ENCODE data around the gene ATPAF1.
"Not testable (repeated sequence)": the region's sequence is repeated elsewhere in the genome, so short reads cannot be mapped to it uniquely, and the experiment has no call there.

Gene ATPAF1

DNA sequence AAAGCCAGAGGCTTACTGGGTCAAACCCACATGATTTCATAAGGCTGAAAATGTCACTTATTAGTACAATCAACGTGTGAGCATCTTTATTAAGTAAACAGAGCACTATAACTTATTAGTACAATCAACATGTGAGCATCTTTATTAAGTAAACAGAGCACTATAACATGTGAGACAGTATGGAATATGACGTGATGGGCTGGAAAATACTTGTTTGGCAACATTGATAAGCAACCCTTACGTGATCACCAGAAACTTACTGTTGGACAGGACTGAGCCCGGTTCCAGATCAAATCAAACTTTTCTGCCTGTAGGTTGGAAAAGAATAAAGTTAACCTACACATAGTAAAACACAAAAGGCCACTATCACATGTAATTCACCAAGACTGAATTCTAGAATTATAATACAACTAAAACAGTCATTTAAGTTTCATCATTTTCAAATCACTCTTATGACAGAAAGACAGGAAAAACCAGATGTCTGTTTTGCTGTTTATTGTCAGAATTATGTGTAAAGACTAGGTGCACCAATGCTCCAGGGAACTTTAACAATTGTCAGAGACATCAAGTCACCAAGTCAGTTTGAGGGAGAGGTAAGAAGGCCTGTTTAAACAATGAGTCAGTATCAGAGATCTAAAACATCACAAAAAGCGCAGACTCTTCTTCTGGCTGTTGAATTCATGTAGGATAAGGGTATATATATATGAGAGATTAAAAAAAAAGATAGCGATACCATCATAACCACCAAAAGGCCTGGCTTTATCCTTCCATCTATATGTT is 15.7 kb downstream of the ATPAF1 start:
- peaks cover 24% of the 10 kb centered on the region for H3K4me1 ChIP-seq (ENCODE audit: insufficient read depth, low read length, poor library complexity, severe bottlenecking)
- no peaks in the 10 kb centered on the region for H3K27me3 ChIP-seq (ENCODE audit: insufficient read depth, low read length, poor library complexity, severe bottlenecking)
- no peak overlapping the region for H2AFZ ChIP-seq (ENCODE audit: low read length)
- peak overlapping the region; percentile 12 for H3K9ac ChIP-seq (ENCODE audit: low read depth, low read length, poor library complexity, severe bottlenecking)
- no peaks in the 10 kb centered on the region for H4K20me1 ChIP-seq (ENCODE audit: insufficient read depth, low read length, poor library complexity, severe bottlenecking)
- H3K9me2 ChIP-seq (replicated peaks; ENCODE audit: low read depth, low read length) = no peaks in the 10 kb centered on the region
- peak overlapping the region; percentile 17 for H3K4me3 ChIP-seq (ENCODE audit: low read length, poor library complexity, severe bottlenecking)
- peaks cover 14% of the 10 kb centered on the region for H3K36me3 ChIP-seq (ENCODE audit: insufficient read depth, low read length)
- H3K9me3 ChIP-seq (ENCODE audit: insufficient read depth, low read depth, low read length) = peaks cover 5% of the 10 kb centered on the region; the same call in 1 of the 2 replicates
- H3F3A ChIP-seq (ENCODE audit: low read depth) = peaks cover 20% of the 10 kb centered on the region
- TF ChIP-seq, protein P1, sequence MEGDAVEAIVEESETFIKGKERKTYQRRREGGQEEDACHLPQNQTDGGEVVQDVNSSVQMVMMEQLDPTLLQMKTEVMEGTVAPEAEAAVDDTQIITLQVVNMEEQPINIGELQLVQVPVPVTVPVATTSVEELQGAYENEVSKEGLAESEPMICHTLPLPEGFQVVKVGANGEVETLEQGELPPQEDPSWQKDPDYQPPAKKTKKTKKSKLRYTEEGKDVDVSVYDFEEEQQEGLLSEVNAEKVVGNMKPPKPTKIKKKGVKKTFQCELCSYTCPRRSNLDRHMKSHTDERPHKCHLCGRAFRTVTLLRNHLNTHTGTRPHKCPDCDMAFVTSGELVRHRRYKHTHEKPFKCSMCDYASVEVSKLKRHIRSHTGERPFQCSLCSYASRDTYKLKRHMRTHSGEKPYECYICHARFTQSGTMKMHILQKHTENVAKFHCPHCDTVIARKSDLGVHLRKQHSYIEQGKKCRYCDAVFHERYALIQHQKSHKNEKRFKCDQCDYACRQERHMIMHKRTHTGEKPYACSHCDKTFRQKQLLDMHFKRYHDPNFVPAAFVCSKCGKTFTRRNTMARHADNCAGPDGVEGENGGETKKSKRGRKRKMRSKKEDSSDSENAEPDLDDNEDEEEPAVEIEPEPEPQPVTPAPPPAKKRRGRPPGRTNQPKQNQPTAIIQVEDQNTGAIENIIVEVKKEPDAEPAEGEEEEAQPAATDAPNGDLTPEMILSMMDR (conservative IDR thresholded peaks at IDR 0.05; ENCODE audit: low read length) = no peak
- TF ChIP-seq EZH2phosphoT487 (IDR thresholded peaks at IDR 0.05; ENCODE audit: borderline replicate concordance) = no peak
- no peaks in the 10 kb centered on the region for H3K79me2 ChIP-seq (ENCODE audit: insufficient read depth, low read length)
- H3K4me2 ChIP-seq (ENCODE audit: low read depth, low read length, poor library complexity, severe bottlenecking) = peak overlapping the region; percentile 76

DNA sequence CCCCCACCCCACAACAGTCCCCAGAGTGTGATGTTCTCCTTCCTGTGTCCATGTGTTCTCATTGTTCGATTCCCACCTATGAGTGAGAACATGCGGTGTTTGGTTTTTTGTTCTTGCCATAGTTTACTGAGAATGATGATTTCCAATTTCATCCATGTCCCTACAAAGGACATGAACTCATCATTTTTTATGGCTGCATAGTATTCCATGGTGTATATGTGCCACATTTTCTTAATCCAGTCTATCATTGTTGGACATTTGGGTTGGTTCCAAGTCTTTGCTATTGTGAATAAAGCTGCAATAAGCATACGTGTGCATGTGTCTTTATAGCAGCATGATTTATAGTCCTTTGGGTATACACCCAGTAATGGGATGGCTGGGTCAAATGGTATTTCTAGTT is 17.0 kb downstream of the ATPAF1 start:
- not testable (repeated sequence) for H3K4me2 ChIP-seq (ENCODE audit: low read depth, low read length, poor library complexity, severe bottlenecking); H3K9ac ChIP-seq (ENCODE audit: low read depth, low read length, poor library complexity, severe bottlenecking); H3K9me3 ChIP-seq (ENCODE audit: insufficient read depth, low read depth, low read length); H3K36me3 ChIP-seq (ENCODE audit: insufficient read depth, low read length); H3K27me3 ChIP-seq (ENCODE audit: insufficient read depth, low read length, poor library complexity, severe bottlenecking); H3K79me2 ChIP-seq (ENCODE audit: insufficient read depth, low read length); H3K9me2 ChIP-seq (replicated peaks; ENCODE audit: low read depth, low read length); H3K4me3 ChIP-seq (ENCODE audit: low read length, poor library complexity, severe bottlenecking); H4K20me1 ChIP-seq (ENCODE audit: insufficient read depth, low read length, poor library complexity, severe bottlenecking); H2AFZ ChIP-seq (ENCODE audit: low read length)
- peaks cover 20% of the 10 kb centered on the region for H3F3A ChIP-seq (ENCODE audit: low read depth)
- peaks cover 24% of the 10 kb centered on the region for H3K4me1 ChIP-seq (ENCODE audit: insufficient read depth, low read length, poor library complexity, severe bottlenecking)

DNA sequence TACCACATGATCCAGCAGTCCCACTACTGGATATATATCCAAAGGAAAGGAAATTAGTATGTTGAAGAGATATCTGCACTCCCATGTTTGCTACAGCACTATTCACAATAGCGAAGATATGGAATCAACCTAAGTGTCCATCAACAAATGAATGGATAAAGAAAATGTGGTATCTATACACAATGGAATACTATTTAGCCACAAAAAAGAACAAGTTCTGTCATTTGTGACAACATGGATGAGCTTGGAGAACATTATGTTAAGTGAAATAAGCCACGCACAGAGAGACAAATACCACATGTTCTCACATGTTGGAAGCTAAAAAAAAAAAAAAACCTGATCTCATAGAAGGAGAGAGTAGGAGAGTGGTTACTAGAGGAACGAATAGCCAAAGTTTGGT is 17.7 kb downstream of the ATPAF1 start:
- H3K4me2 ChIP-seq (ENCODE audit: low read depth, low read length, poor library complexity, severe bottlenecking) = no peak overlapping the region
- no peak for TF ChIP-seq EZH2phosphoT487 (IDR thresholded peaks at IDR 0.05; ENCODE audit: borderline replicate concordance)
- peaks cover 9% of the 10 kb centered on the region for H3K36me3 ChIP-seq (ENCODE audit: insufficient read depth, low read length)

DNA sequence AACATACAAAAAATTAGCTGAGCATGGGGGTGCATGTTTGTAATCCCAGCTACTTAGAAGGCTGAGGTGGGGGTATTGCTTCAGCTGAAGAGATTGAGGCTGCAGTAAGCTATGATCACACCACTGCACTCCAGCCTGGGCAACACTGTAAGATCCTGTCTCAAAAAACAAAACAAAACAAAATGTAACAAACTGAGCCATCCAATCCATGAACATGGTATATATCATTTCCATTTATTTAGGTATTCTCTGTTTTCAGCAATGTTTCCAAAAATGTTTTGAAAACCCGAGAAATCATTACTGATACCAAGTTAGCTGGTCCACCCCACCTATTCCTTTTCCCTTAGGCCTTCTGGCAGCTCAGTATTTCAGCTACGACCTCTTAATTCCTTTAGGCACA is 18.4 kb downstream of the ATPAF1 start:
- H3K79me2 ChIP-seq (ENCODE audit: insufficient read depth, low read length) = no peaks in the 10 kb centered on the region
- H3K4me1 ChIP-seq (ENCODE audit: insufficient read depth, low read length, poor library complexity, severe bottlenecking) = peaks cover 24% of the 10 kb centered on the region
- no peak for TF ChIP-seq EZH2phosphoT487 (IDR thresholded peaks at IDR 0.05; ENCODE audit: borderline replicate concordance)
- TF ChIP-seq, protein P1 (conservative IDR thresholded peaks at IDR 0.05; ENCODE audit: low read length) = no peak
- H3K9ac ChIP-seq (ENCODE audit: low read depth, low read length, poor library complexity, severe bottlenecking) = no peak overlapping the region
- H4K20me1 ChIP-seq (ENCODE audit: insufficient read depth, low read length, poor library complexity, severe bottlenecking) = no peaks in the 10 kb centered on the region
- H2AFZ ChIP-seq (ENCODE audit: low read length) = no peak overlapping the region
- peaks cover 20% of the 10 kb centered on the region for H3F3A ChIP-seq (ENCODE audit: low read depth)
- H3K9me2 ChIP-seq (replicated peaks; ENCODE audit: low read depth, low read length) = no peaks in the 10 kb centered on the region
- H3K36me3 ChIP-seq (ENCODE audit: insufficient read depth, low read length) = peaks cover 9% of the 10 kb centered on the region
- H3K9me3 ChIP-seq (ENCODE audit: insufficient read depth, low read depth, low read length) = peaks cover 5% of the 10 kb centered on the region; the same call in 1 of the 2 replicates
- H3K27me3 ChIP-seq (ENCODE audit: insufficient read depth, low read length, poor library complexity, severe bottlenecking) = no peaks in the 10 kb centered on the region
- no peak overlapping the region for H3K4me3 ChIP-seq (ENCODE audit: low read length, poor library complexity, severe bottlenecking)
- H3K4me2 ChIP-seq (ENCODE audit: low read depth, low read length, poor library complexity, severe bottlenecking) = no peak overlapping the region

More for the DNA sequence above, 17.7 kb downstream of the ATPAF1 start:
- no peaks in the 10 kb centered on the region for H3K27me3 ChIP-seq (ENCODE audit: insufficient read depth, low read length, poor library complexity, severe bottlenecking)
- H3K79me2 ChIP-seq (ENCODE audit: insufficient read depth, low read length) = no peaks in the 10 kb centered on the region
- no peaks in the 10 kb centered on the region for H3K9me2 ChIP-seq (replicated peaks; ENCODE audit: low read depth, low read length)
- peaks cover 20% of the 10 kb centered on the region for H3F3A ChIP-seq (ENCODE audit: low read depth)
- H2AFZ ChIP-seq (ENCODE audit: low read length) = no peak overlapping the region
- peaks cover 5% of the 10 kb centered on the region; the same call in 1 of the 2 replicates for H3K9me3 ChIP-seq (ENCODE audit: insufficient read depth, low read depth, low read length)
- no peaks in the 10 kb centered on the region for H4K20me1 ChIP-seq (ENCODE audit: insufficient read depth, low read length, poor library complexity, severe bottlenecking)
- no peak overlapping the region for H3K9ac ChIP-seq (ENCODE audit: low read depth, low read length, poor library complexity, severe bottlenecking)
- peaks cover 24% of the 10 kb centered on the region for H3K4me1 ChIP-seq (ENCODE audit: insufficient read depth, low read length, poor library complexity, severe bottlenecking)
- H3K4me3 ChIP-seq (ENCODE audit: low read length, poor library complexity, severe bottlenecking) = no peak overlapping the region
